Liver (tissue), 9 donors: ENCODE data around the gene TMEM91. TPM values are rescaled to one million over a fixed set of nuclear protein-coding genes. Genes with fewer than 3 reads are reported as not detected.

Experiments
- DNase-seq: peaks from one replicate; pipeline ENCODE4 v3.0.0-alpha.2; 2017; ENCODE audit warnings: low spot score
- H3K27ac ChIP-seq, 2 donors: one replicate each; pipeline ENCODE4 v1.7.0; 2013; ENCODE audit warnings: inconsistent platforms in 2 of 2, low read length in 2 of 2, control low read depth in 1 of 2, low read depth in 1 of 2, mild to moderate bottlenecking in 1 of 2
- H3K27me3 ChIP-seq, 4 donors: one replicate each; pipeline versions ENCODE4 v1.6.1 to v1.7.0; 2013; ENCODE audit warnings: low read length in 3 of 4, inconsistent platforms in 1 of 4, mild to moderate bottlenecking in 1 of 4, moderate library complexity in 1 of 4; ENCODE audit not compliant: control insufficient read depth in 4 of 4, insufficient read depth in 4 of 4
- H3K36me3 ChIP-seq, 4 donors: one replicate each; pipeline versions ENCODE4 v1.6.1 to v1.7.0; 2013; ENCODE audit warnings: low read length in 3 of 4, mild to moderate bottlenecking in 3 of 4, low read depth in 1 of 4, moderate library complexity in 1 of 4; ENCODE audit not compliant: control insufficient read depth in 4 of 4, insufficient read depth in 3 of 4
- H3K4me1 ChIP-seq, 4 donors: one replicate each; pipeline versions ENCODE4 v1.6.1 to v1.7.0; 2013; ENCODE audit warnings: low read length in 3 of 4, mild to moderate bottlenecking in 3 of 4, moderate library complexity in 1 of 4; ENCODE audit not compliant: control insufficient read depth in 4 of 4, insufficient read depth in 4 of 4
- H3K4me3 ChIP-seq, 3 donors: one replicate each; pipeline versions ENCODE4 v1.6.1 to v1.7.0; 2013; ENCODE audit warnings: low read length in 3 of 3, control low read depth in 1 of 3, low read depth in 1 of 3, mild to moderate bottlenecking in 1 of 3
- H3K9ac ChIP-seq, 2 donors: one replicate each; pipeline ENCODE4 v1.7.0; 2013; ENCODE audit warnings: low read length in 2 of 2, mild to moderate bottlenecking in 2 of 2, moderate library complexity in 2 of 2, control low read depth in 1 of 2, low read depth in 1 of 2
- H3K9me3 ChIP-seq, 4 donors: one replicate each; pipeline versions ENCODE4 v1.6.1 to v1.7.0; 2013; ENCODE audit warnings: low read length in 3 of 4; ENCODE audit not compliant: control insufficient read depth in 4 of 4
- EGR1 ChIP-seq, 2 donors: IDR thresholded peaks; 2 replicates each; pipeline ENCODE4 v1.6.1; 2016 to 2018; ENCODE audit warnings: antibody characterized with exemption in 2 of 2, low read depth in 2 of 2
- FOXA1 ChIP-seq: IDR thresholded peaks from 2 replicates; pipeline ENCODE4 v1.6.1; 2016; ENCODE audit warnings: antibody characterized with exemption
- HNF4A ChIP-seq, 2 donors: conservative IDR thresholded peaks; 2 replicates each; pipeline ENCODE4 v1.6.1; 2016; ENCODE audit warnings: antibody characterized with exemption in 2 of 2, mild to moderate bottlenecking in 2 of 2
- JUND ChIP-seq, 2 donors: IDR thresholded peaks; 2 replicates each; pipeline ENCODE4 v1.6.1; 2016; ENCODE audit warnings: antibody characterized with exemption in 2 of 2
- NR2F2 ChIP-seq: IDR thresholded peaks from 2 replicates; pipeline ENCODE4 v1.6.1; 2016; ENCODE audit warnings: antibody characterized with exemption
- RXRA ChIP-seq, 2 donors: IDR thresholded peaks; 2 replicates each; pipeline ENCODE4 v1.6.1; 2017 to 2018; ENCODE audit warnings: antibody characterized with exemption in 2 of 2, mild to moderate bottlenecking in 1 of 2
- SP1 ChIP-seq: IDR thresholded peaks from 2 replicates; pipeline ENCODE4 v1.6.1; 2018; ENCODE audit warnings: antibody characterized with exemption, mild to moderate bottlenecking
- TAF1 ChIP-seq: conservative IDR thresholded peaks from 2 replicates; pipeline ENCODE4 v1.6.1; 2016; ENCODE audit warnings: antibody characterized with exemption, mild to moderate bottlenecking
- YY1 ChIP-seq: IDR thresholded peaks from 2 replicates; pipeline ENCODE4 v1.6.1; 2016; ENCODE audit warnings: antibody characterized with exemption, mild to moderate bottlenecking
- WGBS: extraction: QIAGEN DNeasy Blood & Tissue Kit; methylation state at CpG from one replicate; pipeline ENCODE4 v1.1.7; 2013; 5-methylcytosine and 5-hydroxymethylcytosine counted together
- polyA plus RNA-seq, 2 donors: library from polyadenylated mRNA; stranded (reverse) in 1 of 2; unstranded in 1 of 2; fragments of 200-250 nt in 1 of 2; fragments of >200 nt in 1 of 2; fragmentation: Nextera tagmentation in 1 of 2; extraction: Ambion mirVana in 1 of 2; gene quantifications; one replicate each; pipeline versions ENCODE4 v1.2.1 to v1.2.3, GENCODE V29; 2013 to 2015
- total RNA-seq, 2 donors: library from RNA; depleted of rRNA; stranded (reverse); fragments of >200 nt; gene quantifications; one replicate each; pipeline ENCODE4 v1.2.3, GENCODE V29; 2014
- TF ChIP-seq, protein P1 (sequence below): IDR thresholded peaks from 2 replicates; pipeline ENCODE4 v1.6.1; 2016; ENCODE audit warnings: antibody characterized with exemption, mild to moderate bottlenecking
- TF ChIP-seq, protein P2 (sequence below): IDR thresholded peaks from 2 replicates; pipeline ENCODE4 v1.6.1; 2016; ENCODE audit warnings: antibody characterized with exemption
- TF ChIP-seq, protein P3 (sequence below): IDR thresholded peaks from 2 replicates; pipeline ENCODE4 v1.6.1; 2016; ENCODE audit warnings: antibody characterized with exemption
- TF ChIP-seq, protein P4 (sequence below): IDR thresholded peaks from 2 replicates; pipeline ENCODE4 v1.6.1; 2016; ENCODE audit warnings: antibody characterized with exemption
- donor health status: healthy.
- donor health status: healthy.
- donor health status: healthy.
- donor health status: healthy.
- donor health status: healthy.

The TMEM91 gene
- total and polyA plus RNA-seq, 4 donors, result 1.6 to 4.0 (median 2.9) TPM

DNA sequence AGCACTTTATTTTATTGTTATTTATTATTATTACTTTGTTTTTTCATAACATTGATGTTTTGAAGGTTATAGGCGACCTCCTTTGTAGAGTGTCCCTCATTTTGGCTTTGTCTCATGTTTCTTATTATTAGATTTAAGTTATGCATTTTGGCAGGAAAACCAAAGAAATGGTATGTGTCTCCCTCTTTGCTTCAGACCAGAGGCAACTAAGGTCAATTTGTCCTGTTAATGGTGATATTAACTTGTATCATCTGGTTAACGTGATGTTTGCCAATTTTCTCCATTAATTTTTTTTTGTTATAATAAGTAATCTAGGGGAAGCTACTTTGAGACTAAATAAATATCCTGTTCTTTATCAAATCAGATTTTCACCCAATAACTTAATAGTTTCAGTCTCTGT lies 3.8 kb upstream of the TMEM91 start:
- no peak overlapping the region for H3K4me3 ChIP-seq
- 85% methylated on average over 2 of the region's 2 CpGs for WGBS
- H3K9ac ChIP-seq, result no peak overlapping the region
- no peak overlapping the region for H3K27ac ChIP-seq
- no peaks in the 10 kb centered on the region for H3K9me3 ChIP-seq
- H3K36me3 ChIP-seq, result no peaks in the 10 kb centered on the region
- peaks cover 0 to 6% (median 4%) of the 10 kb centered on the region in 4 donors for H3K4me1 ChIP-seq
- H3K27me3 ChIP-seq, result no peaks in the 10 kb centered on the region
- DNase-seq, result no peak
- TF ChIP-seq TAF1 (no peak), SP1 (no peak)
- TF ChIP-seq, protein P1, sequence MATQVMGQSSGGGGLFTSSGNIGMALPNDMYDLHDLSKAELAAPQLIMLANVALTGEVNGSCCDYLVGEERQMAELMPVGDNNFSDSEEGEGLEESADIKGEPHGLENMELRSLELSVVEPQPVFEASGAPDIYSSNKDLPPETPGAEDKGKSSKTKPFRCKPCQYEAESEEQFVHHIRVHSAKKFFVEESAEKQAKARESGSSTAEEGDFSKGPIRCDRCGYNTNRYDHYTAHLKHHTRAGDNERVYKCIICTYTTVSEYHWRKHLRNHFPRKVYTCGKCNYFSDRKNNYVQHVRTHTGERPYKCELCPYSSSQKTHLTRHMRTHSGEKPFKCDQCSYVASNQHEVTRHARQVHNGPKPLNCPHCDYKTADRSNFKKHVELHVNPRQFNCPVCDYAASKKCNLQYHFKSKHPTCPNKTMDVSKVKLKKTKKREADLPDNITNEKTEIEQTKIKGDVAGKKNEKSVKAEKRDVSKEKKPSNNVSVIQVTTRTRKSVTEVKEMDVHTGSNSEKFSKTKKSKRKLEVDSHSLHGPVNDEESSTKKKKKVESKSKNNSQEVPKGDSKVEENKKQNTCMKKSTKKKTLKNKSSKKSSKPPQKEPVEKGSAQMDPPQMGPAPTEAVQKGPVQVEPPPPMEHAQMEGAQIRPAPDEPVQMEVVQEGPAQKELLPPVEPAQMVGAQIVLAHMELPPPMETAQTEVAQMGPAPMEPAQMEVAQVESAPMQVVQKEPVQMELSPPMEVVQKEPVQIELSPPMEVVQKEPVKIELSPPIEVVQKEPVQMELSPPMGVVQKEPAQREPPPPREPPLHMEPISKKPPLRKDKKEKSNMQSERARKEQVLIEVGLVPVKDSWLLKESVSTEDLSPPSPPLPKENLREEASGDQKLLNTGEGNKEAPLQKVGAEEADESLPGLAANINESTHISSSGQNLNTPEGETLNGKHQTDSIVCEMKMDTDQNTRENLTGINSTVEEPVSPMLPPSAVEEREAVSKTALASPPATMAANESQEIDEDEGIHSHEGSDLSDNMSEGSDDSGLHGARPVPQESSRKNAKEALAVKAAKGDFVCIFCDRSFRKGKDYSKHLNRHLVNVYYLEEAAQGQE, result no peak

DNA sequence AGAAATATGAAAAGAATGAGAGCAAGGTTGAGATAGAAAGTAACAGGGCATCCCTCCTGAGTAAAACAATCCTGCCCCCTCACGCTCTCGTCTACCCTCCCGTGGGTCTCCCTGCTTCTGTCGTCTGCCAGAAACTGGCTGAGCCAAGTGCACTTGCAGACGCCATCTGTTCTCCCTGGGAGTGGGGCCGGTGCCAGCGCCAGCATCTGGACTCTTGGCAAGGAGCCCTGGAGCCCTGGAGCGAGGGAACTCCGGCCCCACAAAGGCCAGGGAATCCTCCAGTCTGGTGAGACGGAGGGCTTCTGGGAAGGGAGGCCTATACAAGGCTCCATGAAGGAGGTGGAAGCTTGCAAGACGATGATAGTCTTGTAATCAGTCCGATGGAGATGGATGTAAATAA lies 2.3 kb upstream of the TMEM91 start:
- H3K27me3 ChIP-seq, result no peaks in the 10 kb centered on the region
- no peaks in the 10 kb centered on the region for H3K9me3 ChIP-seq
- no peak overlapping the region for H3K4me3 ChIP-seq
- H3K9ac ChIP-seq, result no peak overlapping the region
- TF ChIP-seq YY1, result no peak
- peak; percentile 67 for TF ChIP-seq NR2F2
- TF ChIP-seq, protein P2, sequence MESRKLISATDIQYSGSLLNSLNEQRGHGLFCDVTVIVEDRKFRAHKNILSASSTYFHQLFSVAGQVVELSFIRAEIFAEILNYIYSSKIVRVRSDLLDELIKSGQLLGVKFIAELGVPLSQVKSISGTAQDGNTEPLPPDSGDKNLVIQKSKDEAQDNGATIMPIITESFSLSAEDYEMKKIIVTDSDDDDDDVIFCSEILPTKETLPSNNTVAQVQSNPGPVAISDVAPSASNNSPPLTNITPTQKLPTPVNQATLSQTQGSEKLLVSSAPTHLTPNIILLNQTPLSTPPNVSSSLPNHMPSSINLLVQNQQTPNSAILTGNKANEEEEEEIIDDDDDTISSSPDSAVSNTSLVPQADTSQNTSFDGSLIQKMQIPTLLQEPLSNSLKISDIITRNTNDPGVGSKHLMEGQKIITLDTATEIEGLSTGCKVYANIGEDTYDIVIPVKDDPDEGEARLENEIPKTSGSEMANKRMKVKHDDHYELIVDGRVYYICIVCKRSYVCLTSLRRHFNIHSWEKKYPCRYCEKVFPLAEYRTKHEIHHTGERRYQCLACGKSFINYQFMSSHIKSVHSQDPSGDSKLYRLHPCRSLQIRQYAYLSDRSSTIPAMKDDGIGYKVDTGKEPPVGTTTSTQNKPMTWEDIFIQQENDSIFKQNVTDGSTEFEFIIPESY, result no peak
- no peak for TF ChIP-seq HNF4A (conservative IDR thresholded peaks at IDR 0.05)
- TF ChIP-seq EGR1 (IDR thresholded peaks at IDR 0.05; ENCODE audit: low read depth in 2 of 2), result no peak
- no peak for TF ChIP-seq SP1
- H3K27ac ChIP-seq, result no peak overlapping the region
- H3K4me1 ChIP-seq, result peaks cover 0 to 6% (median 4%) of the 10 kb centered on the region in 4 donors
- WGBS, result 55% methylated on average over 12 of the region's 12 CpGs
- H3K36me3 ChIP-seq, result no peaks in the 10 kb centered on the region
- no peak for DNase-seq

DNA sequence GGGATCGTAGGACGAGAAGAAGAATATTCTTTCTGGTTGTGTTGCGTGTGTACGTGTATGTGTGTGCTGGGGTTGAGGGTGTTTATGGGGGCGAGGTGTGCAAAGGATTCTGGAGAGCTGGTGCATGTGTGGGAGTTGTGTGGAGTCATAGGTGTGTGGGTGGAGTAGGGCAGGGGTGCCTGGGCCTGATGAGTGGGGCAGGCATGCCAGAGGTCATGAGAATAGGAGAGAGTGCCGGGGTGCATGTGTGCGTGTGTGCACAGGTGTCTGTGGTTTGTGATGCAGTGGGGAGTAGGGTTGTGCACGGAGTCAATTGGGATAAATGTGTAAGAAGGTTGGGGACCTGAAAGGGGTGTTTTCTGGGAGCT lies 649 bp downstream of the TMEM91 start:
- no peaks in the 10 kb centered on the region for H3K27me3 ChIP-seq
- WGBS, result 78% methylated on average over 8 of the region's 8 CpGs
- no peak overlapping the region for H3K27ac ChIP-seq
- H3K4me3 ChIP-seq, result peak overlapping the region in 2 of 3 donors; percentile 57 to 60
- H3K4me1 ChIP-seq, result peaks cover 0 to 6% (median 4%) of the 10 kb centered on the region in 4 donors
- TF ChIP-seq, protein P3, sequence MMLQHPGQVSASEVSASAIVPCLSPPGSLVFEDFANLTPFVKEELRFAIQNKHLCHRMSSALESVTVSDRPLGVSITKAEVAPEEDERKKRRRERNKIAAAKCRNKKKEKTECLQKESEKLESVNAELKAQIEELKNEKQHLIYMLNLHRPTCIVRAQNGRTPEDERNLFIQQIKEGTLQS, result no peak
- TF ChIP-seq NR2F2 (no peak), HNF4A (conservative IDR thresholded peaks at IDR 0.05) (no peak), EGR1 (IDR thresholded peaks at IDR 0.05; ENCODE audit: low read depth in 2 of 2) (no peak), FOXA1 (no peak), YY1 (no peak), RXRA (IDR thresholded peaks at IDR 0.05) (no peak), JUND (IDR thresholded peaks at IDR 0.05) (no peak)
- TF ChIP-seq, protein P4, sequence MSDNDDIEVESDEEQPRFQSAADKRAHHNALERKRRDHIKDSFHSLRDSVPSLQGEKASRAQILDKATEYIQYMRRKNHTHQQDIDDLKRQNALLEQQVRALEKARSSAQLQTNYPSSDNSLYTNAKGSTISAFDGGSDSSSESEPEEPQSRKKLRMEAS, result no peak
- TF ChIP-seq, protein P1, result no peak
- no peak overlapping the region for H3K9ac ChIP-seq
- no peaks in the 10 kb centered on the region for H3K36me3 ChIP-seq
- no peak for DNase-seq
- no peaks in the 10 kb centered on the region for H3K9me3 ChIP-seq
